Stimulated activated CD8-positive, alpha-beta memory T cell treated with anti-CD3 and anti-CD28 coated beads, Interleukin-15, amount 100 ng/mL, for 4 hours (primary cell): ENCODE measurements around the gene COL6A3.

Experiments used
- DNase-seq, 2 donors: peaks; one replicate each; pipeline ENCODE4 v3.0.0-alpha.2; 2020; ENCODE audit warnings: low read depth in 2 of 2

Gene COL6A3, protein sequence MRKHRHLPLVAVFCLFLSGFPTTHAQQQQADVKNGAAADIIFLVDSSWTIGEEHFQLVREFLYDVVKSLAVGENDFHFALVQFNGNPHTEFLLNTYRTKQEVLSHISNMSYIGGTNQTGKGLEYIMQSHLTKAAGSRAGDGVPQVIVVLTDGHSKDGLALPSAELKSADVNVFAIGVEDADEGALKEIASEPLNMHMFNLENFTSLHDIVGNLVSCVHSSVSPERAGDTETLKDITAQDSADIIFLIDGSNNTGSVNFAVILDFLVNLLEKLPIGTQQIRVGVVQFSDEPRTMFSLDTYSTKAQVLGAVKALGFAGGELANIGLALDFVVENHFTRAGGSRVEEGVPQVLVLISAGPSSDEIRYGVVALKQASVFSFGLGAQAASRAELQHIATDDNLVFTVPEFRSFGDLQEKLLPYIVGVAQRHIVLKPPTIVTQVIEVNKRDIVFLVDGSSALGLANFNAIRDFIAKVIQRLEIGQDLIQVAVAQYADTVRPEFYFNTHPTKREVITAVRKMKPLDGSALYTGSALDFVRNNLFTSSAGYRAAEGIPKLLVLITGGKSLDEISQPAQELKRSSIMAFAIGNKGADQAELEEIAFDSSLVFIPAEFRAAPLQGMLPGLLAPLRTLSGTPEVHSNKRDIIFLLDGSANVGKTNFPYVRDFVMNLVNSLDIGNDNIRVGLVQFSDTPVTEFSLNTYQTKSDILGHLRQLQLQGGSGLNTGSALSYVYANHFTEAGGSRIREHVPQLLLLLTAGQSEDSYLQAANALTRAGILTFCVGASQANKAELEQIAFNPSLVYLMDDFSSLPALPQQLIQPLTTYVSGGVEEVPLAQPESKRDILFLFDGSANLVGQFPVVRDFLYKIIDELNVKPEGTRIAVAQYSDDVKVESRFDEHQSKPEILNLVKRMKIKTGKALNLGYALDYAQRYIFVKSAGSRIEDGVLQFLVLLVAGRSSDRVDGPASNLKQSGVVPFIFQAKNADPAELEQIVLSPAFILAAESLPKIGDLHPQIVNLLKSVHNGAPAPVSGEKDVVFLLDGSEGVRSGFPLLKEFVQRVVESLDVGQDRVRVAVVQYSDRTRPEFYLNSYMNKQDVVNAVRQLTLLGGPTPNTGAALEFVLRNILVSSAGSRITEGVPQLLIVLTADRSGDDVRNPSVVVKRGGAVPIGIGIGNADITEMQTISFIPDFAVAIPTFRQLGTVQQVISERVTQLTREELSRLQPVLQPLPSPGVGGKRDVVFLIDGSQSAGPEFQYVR (N-terminal part only)

DNA sequence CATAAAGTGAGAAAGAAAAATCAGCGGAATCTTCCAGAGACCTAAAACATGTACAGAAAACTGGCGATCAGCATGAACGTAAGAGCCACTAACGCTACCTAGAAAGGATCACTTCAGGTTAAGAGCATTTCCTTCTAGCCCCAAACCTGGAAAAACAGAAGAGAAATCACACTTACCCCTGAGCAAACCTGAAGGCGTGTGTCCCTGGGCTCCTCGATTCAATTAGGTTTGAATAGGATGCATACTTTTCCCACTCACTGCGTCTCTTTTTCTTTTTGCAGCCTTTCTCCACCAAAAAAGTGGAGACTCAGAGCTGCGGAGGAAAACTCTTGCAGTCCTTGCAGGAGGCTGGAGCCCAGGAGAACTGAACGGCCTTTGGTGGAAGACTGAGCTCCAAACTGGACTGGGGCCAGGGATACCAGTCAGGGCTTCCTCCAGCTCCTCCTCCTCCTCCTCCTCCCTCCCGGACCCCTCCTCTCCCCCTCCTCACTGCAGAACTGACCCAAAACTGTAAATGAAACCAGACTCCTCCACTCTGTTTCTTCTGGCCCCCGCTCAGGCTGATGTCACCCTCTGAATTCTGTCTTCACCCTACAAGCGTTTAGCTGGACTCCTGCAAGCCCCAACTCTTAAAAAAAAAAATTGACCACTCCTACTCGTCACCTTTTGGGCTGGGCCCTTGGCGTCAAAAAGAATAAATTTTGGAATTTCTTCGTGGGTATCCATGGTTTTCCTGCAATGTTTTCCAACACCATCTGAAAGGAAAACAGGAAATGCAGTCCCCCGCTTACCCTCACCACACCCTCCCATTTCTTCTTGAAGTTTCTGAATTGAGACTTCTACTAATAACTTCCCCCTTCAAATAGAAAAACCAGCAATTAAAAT lies at the start of gene COL6A3:
TSS of gene COL6A3 (minus strand) at position 388 of the 885 bp plus-strand sequence. CDS start 17,347 bp downstream, outside the sequence.
- DNase-seq: no peak

DNA sequence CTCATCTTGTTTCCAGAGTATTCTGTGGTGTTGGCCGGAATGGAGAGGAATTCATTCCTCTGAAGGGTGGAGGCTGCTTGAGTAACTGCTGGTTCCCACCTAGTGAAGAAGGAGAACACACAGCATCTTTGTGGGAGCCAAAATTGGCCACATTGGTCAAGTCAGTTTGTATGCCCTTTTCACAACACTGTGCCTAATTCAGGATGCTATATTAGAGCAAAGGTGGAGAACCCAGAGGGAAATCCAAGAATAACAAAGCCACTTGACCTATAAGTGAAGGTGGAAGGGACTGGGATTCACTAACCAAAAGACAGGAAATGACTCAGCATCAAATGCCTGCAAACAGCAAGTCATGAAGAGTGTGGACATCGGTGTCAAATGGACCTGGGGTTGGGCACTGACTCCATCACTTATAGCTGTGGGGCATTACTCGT lies 45.8 kb upstream of the COL6A3 start:
- DNase-seq: no peak

DNA sequence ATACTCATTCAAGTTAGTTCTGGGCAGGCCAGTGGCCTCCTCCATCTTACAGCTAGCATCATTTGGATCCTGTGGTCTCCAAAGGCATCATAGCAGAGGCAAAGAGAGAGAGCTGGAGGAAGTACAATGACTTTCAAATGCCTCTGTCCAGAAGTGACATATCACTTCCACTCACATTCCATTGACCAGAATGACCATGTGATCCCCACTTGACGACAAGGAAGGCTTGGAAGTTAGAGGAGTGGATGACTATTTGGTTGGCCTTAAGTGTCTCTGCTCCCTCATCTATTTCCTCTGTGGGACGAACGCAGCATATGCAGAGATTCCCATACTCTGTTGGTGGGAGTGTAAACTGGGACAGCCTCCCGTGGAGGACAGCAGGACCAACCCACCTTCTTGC lies 45.3 kb upstream of the COL6A3 start:
- DNase-seq: no peak

DNA sequence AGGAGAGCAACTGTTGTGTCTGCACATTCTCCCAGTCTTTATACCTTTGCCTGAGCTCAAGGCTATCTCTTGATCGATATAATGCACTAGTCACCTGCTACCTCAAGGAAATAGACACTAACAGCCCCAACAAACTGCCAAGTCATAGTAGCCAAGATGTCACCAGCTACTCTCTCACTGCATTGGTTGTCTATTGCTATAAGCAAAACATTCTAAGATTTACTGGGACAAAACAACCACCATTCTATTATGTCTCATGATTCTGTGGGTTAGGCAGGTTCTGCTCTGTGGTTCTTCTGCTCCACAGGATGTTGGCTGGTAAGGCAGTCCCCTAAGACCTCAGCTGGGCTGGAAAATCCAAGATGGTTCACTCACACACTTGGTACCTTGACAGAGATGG lies 44.6 kb upstream of the COL6A3 start:
- no peak for DNase-seq

DNA sequence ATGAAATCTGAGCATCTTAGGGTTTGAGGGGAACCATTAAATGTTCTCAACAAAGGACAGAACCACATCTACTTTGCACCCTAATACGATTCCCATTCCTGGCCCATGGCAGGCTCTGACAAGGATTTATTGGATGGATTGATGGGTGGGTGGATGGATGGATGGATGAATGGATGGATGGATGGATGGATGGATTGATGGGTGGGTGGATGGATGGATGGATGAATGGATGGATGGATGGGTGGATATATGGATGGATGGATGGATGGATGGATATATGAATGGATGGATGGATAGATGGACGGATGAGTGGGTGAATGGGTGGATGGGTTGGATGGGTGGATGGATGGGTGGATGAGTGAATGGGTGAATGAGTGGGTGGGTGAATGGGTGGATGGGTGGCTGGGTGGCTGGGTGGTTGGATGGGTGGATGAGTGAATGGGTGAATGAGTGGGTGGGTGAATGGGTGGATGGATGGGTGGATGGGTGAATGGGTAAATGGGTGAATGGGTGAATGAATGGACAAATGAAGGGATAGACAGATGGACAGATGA lies 43.5 kb upstream of the COL6A3 start:
- DNase-seq: no peak

DNA sequence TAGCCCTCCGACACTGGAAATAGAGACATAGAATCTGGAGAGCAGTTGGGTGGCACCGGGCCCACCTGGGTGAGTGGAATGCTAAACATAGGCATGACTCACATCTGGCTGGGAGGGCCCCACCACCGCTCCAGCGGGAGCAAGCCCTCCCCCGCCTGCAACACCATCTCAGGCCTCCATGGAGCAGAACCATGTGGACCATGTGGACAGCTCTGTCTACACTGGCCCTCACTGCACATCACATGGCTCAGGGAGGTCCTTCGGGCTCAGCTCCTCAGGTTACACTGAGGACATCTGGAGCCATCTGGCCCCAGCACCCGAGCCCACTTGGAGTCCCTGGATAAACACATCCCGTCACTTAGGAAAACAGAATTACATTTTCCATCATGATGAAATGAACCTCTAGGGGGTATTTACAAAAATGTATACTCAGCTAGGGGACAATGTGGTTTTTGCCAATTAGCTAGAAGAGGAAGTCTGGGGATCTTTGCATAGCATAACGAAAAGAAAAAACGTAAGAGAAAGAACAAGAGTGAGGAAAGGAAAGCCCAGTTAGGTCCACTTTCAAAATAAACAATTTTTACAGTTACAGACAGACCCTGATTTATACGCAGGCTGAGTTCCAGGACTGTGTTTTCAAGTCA lies 42.4 kb upstream of the COL6A3 start:
- DNase-seq: no peak

DNA sequence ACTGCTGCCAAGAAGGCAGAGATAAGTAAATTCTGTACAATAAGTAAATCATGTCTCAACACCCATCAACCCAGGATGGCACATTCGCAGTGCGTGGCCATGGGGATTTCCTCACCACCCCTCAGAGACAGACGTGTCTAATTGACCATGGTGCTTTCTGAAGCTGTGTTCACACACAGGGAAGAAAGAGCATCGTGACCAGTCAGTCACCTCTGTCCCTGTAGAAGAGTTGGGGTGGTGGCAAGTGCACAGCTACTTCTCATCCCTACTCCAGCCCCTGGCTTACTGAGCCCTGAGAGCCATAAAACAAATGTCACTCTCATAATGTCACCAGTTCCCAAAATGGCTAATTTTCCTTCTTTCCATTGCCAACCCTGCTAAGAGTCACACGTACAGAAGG lies 41.8 kb upstream of the COL6A3 start:
- no peak for DNase-seq

DNA sequence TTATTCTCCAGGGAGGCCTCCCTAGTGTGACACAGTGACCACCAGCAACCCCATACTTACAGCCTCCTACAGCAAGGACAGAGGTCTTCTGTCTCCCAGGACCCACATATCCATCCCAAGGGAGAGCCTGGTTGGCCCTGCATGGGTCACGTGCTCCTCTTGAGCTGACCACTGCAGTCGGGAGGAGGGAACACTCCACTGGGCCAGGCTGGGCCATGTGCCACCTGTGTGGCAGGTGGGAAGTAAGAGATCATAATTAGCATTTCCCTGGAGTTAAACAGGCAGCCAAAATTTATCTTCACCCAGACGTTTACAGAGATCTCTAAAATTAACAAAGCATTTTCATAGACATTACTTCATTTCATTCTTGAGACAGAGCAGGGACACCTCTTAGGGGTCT lies 39.7 kb upstream of the COL6A3 start:
- DNase-seq: no peak

DNA sequence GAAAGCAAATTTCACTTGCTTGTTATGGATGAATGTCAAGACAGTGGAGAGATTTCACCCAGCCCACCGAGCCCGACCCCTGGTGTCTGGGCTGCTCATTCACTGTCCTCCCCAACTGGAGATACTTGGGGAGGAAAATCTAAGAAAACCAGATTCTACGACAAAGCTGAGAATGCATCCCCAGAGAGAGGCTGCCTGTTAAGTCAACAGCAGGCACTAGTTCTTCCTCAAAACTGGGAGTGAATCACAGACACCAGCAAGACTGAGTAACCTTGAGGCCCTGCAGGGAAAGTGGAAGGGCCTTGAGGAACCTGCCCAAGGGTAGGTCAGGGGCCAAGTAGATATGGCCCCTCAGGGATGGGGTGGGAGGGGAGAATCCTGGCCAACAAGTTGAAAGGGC lies 38.9 kb upstream of the COL6A3 start:
- DNase-seq: no peak

DNA sequence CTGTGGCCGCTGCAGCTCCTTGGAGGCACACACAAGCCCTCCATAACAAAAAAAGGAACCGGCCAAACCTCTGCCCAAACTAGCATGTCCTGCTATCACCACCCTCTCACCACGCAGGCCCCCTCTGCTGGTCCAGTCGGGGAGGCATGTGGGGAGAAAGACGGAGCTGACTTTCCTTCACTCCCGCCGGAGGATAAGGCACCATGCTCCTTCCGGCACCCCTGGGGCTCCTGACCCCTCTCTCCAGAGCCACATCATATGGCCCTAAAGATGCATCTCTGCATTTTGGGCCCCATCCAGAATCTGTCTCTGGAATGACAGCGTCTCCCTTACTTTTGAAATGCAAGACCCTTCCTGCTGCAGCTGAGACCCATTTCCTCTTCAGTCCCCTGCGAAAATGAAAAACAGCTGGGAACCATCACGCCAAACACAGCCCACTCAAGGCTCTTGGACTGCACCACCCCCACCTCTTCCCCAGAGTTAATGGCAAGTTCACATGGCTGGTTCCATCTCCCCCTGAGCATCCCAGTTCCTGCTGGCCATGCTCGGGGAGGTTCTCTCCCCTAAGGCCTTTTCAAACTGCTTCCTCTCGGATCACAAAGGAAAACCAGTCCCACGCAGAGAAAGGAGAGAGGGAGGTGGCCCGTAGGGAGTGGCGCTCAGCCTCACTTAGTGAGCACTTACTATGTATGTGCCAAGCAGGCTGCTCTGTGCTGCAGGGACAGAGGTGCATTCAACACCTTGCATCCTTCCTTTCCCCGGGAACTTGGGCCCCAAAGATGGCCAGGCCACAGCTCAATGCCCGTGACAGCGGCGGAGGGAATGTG lies 37.9 kb upstream of the COL6A3 start:
- no peak for DNase-seq

DNA sequence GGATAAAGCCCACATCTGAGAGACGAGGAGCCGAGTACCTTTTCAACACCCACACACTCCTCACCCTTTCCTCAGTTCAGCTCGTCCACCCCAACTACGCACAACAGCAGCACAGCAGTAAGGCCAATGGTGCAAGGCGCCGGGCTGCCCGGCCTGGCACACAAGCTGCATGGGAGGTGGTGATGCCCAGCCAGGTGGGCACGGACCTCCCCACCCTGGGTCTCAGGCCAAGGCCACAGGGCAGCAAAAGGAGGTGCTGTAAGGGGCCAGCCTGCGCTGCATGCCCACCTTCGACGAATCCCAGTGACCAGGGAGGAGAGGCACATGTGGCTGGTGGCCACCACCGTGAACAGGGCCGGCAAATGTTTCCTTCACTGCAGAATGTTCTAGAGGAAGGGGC lies 36.6 kb upstream of the COL6A3 start:
- DNase-seq: no peak

DNA sequence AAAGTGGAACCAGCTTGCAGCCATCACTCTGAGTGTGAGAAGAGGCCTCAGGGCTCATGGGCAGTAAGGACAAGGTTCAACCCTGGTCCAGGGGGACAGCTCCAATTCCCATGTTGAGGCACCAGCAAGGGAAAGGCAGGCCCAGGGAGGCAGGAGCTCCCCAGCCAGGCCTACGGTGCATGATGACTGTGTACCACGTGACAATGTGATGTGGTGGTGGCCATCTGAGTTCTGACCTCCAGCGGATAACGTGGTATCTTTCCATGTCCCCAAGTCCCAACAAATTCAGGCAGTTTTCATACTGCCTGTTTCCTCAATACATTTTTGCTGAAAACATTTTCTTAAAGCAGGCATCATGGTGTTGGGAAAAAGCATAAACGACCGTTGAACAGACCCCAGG lies 36.1 kb upstream of the COL6A3 start:
- no peak for DNase-seq

DNA sequence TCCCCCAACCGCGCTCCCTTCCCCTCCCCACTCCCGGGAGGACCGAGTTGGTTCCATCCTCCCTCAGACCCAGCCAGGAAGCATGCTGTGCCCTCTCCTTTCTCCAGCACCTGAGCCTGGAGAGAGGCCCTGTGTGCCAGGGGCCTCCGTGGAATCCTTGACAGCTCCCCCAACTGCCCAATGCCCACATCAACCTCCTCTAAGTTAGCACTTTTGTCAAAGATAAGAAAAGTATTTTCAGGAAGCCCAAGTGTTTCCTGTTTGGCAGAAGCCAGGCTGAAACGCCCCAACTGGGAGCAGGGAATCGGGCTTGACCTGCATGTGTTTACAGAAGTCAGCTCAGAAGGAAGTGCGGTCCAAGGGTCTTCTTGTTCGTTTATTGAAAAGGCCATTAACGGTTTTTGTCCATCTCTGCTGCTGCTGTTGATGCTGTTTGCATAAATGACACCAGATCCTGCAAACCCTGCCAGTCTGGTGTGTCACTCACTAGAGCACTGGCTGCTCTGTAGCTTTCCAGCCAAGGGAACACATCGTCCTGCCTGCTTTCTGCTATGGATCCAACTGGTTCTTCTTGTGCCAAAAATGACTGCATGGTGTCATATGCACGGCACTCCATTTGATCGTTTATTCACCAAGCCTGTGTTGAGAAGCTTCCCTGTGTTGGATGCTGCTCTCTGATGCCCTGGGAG lies 35.4 kb upstream of the COL6A3 start:
- no peak for DNase-seq

DNA sequence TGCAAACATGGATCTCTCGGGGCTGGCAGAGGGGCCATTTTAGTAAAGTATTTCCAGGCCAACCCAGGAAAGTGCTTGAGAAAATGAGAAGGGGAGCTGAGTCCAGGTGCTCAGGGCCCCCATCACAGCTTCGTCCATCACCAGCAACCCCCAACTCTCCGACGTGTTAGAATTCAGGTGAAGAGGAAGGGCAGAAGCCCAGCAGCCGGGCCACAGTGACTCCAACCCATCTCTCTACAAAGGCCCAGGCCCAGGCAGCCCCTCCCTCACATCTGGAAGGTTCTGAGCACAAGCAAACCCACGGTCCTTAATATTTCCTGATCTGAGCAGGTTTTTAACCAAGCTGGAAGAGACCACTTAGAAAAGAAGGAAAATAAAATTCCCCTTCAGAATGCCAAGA lies 34.7 kb upstream of the COL6A3 start:
- DNase-seq: no peak

DNA sequence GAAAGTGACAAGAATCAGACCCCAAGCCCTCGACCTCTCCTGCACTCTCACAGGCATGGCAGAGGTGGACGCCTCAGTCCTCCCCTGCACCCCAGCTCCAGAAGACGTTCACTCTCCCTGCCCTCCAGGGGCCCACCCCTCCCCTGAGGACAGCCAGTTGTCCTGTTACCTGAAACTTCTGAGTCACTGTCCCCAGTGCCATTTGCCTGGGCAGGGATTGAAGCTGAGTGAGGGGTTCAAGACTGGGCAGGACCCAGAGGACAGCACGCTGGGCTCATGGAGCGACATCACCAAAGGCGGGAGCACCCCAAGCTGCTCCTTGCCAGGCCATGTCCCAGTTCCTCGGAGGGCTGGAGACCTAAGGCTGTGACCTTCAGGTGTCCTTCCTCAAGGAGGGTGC lies 34.2 kb upstream of the COL6A3 start:
- no peak for DNase-seq

DNA sequence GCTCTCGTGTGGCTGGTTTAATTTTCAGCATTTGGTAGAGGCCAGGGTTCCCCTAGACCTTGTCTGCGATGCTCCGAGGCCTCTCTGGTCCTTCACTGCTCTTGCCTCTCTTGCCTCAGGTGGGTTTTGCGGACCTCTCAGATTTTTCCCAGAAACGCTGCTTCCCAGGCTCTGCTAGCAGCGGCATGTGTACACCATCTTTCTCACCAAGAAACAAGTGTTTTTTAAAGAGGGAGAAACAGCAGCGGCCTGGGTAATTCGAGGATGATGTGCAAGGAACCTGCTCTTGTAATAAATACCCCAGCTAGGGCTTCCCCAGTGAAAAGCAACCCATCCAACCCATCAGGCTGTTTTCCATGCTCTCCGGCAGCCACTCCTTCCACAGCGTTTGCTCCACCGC lies 33.5 kb upstream of the COL6A3 start:
- DNase-seq: no peak

DNA sequence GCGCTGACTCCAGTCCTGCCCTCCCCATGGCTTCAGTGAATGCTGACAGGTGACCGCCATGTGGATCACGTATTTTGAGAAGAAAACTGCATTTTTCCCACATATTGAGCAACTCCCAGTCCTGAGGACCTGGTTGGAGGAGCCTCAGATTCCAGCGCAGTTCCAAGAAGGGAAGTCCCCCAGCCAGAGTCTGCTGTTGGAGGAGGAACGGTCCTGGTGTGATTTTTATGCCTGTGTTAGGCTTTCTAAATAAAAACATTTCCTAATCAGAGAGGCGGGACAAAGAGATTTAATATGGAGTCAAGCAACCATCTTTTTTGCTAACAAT lies 32.3 kb upstream of the COL6A3 start:
- DNase-seq: no peak

DNA sequence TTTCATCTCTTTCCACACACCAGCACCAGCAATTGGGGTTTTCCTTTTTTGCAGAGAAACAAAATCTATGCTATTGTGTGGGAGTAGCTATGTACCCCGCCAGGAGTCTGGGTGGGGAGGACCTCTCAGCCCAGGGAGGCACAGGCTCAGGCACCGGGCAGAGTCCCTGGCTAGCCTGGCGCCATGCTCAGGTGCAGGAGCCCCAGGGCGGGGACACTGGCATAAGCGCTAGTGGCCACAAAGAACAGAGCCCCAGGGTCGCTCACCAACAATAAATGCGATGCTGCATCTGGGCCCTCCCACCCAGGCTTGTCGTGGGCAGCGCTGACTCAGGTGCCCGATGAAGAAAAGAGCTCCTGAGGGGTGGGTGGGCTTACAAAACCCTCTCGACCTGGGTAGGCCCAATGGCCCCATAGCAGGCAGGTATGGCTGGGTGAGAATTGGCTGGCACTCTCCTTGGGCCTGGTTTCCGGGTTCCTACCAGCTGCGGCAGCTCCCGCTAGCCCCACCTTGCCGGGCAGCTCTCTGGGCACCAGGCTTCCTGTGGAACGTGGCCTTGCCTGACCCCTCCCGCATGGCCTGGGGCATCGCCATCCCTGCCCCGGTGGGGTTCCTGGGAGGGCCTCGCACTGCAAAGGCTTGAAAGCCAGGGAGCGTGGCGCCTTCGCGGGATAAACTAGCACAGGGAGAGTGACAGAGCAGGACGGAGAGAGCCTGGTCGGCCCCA lies 31.8 kb upstream of the COL6A3 start:
- DNase-seq: no peak
